Chondrocyte (in vitro differentiated cells): ENCODE results near the gene SPPL2C. TPM values are rescaled to one million over a fixed set of nuclear protein-coding genes. Genes with fewer than 3 reads are reported as not detected.

Source experiments
- DNase-seq: peaks from one replicate; pipeline ENCODE4 v3.0.0; 2021; ENCODE audit warnings: mixed read lengths, low spot score
- H3K27ac Mint-ChIP-seq: one replicate; pipeline ENCODE4 v1.8.0; 2021; ENCODE audit warnings: mild to moderate bottlenecking, moderate library complexity, mixed read lengths; ENCODE audit not compliant: unreplicated experiment
- H3K27me3 Mint-ChIP-seq: 2 replicates; pipeline ENCODE4 v1.8.0; 2021; ENCODE audit warnings: low read depth, mixed read lengths
- H3K36me3 Mint-ChIP-seq: 2 replicates; pipeline ENCODE4 v1.8.0; 2021; ENCODE audit warnings: low read depth, mixed read lengths
- H3K4me1 Mint-ChIP-seq: 2 replicates; pipeline ENCODE4 v1.8.0; 2021; ENCODE audit warnings: low read depth, mild to moderate bottlenecking, mixed read lengths
- H3K4me3 Mint-ChIP-seq: one replicate; pipeline ENCODE4 v1.8.0; 2021; ENCODE audit warnings: mild to moderate bottlenecking, moderate library complexity, mixed read lengths; ENCODE audit not compliant: unreplicated experiment
- H3K9me3 Mint-ChIP-seq: 2 replicates; pipeline ENCODE4 v1.8.0; 2021; ENCODE audit warnings: low read depth, mixed read lengths
- CTCF ChIP-seq: fragments of 200-600 bp; sonication (generic); IDR thresholded peaks from 2 replicates; pipeline ENCODE4 v1.5.0; 2021; ENCODE audit warnings: antibody characterized with exemption, mild to moderate bottlenecking, moderate library complexity
- total RNA-seq: library from RNA; stranded (reverse); gene quantifications from 3 replicates; pipeline ENCODE4 v1.2.1, GENCODE V29; 2021

The SPPL2C gene
- total RNA-seq, 1 donor from 2014 or later = not detected

DNA sequence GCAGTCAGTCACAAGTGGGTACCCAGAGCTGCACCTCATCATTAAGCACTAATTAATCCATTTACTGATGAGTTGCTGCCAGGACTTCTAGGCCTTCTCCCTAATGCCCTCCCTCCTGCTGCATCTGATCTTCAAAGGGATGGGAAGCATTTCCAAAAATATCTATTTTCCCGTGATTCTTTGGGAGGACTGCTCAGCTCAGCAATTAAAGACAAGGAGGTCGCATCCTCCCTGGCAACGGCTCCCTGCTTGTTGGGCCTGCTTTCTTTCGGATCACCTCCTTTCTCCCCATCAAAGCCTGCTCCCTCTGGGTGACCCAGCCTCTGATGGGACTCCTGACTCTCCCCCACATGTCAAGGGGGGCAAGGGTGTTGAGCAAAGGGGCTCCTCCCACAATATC is 26.0 kb upstream of the SPPL2C start:
- no peak for TF ChIP-seq CTCF

GRCh38 chr17:45819632-45820031 is 25.0 kb upstream of the SPPL2C start:
- Mint-ChIP-seq H3K36me3 (no peaks in the 10 kb centered on the region), H3K27me3 (peaks cover 29% of the 10 kb centered on the region), H3K4me1 (no peaks in the 10 kb centered on the region), H3K9me3 (no peaks in the 10 kb centered on the region), H3K4me3 (no peak overlapping the region), H3K27ac (no peak overlapping the region)
- no peak for TF ChIP-seq CTCF
- DNase-seq = no peak

More for the DNA sequence above, 26.0 kb upstream of the SPPL2C start:
- H3K9me3 Mint-ChIP-seq = no peaks in the 10 kb centered on the region
- H3K36me3 Mint-ChIP-seq = no peaks in the 10 kb centered on the region
- DNase-seq = no peak
- no peak overlapping the region for H3K4me3 Mint-ChIP-seq
- H3K27ac Mint-ChIP-seq = no peak overlapping the region
- H3K27me3 Mint-ChIP-seq = peaks cover 31% of the 10 kb centered on the region
- no peaks in the 10 kb centered on the region for H3K4me1 Mint-ChIP-seq

DNA sequence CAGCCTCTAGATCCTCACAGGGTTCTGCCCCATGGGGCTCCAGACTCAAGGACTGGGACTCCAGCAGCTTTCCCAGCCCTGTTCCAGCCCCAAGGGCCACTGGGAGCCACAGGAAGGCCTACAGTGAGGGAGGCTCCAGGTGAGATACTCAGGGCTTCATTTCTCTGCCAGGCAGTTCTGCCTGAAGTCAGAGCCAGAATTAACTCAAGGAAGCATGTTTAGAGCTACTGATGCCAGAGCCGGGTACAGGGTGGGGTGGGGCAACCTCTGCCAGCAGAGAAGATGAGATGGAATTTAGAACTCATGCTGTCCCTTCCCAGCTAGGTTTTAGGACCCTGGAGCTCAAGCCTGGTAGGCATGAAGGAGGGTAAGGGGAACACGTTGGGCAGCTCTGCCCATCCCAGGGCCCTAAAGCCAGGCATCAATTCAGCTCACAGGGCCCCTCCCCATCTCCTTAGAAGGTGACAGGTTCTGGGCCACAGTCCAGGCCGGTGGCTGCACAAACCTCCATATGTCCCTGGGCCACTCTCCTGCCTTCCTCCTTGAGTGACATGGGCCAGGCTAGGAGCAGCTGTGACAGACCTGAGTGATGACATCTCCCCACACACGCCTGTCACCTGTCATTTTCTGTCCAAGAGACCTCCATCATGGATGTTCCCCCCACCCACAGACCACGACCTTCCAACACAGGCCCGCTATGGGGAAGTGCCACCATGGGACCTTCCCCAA is 24.5 kb upstream of the SPPL2C start:
- TF ChIP-seq CTCF = no peak
- H3K36me3 Mint-ChIP-seq = no peaks in the 10 kb centered on the region
- H3K27ac Mint-ChIP-seq = no peak overlapping the region
- no peak for DNase-seq
- peaks cover 29% of the 10 kb centered on the region for H3K27me3 Mint-ChIP-seq
- H3K4me1 Mint-ChIP-seq = no peaks in the 10 kb centered on the region
- H3K4me3 Mint-ChIP-seq = no peak overlapping the region
- no peaks in the 10 kb centered on the region for H3K9me3 Mint-ChIP-seq

DNA sequence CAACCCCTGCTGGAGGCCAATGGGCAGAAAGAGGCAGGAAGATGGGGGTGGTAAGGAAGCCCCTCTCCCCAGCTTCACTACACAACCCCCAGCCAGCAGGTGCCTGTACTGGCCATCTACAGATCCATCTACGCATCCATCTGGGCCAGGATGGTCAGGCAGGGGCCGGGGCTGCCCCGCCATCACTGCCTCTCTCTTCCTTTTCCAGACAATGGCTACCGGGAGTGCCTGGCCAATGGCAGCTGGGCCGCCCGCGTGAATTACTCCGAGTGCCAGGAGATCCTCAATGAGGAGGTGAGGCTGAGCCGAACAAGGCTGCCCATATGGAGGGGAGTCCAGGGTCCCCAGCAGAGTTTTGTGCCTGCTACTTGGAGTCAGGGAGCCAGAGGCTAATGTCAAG is 23.5 kb upstream of the SPPL2C start:
- no peak overlapping the region for H3K4me3 Mint-ChIP-seq
- no peak overlapping the region for H3K27ac Mint-ChIP-seq
- no peaks in the 10 kb centered on the region for H3K4me1 Mint-ChIP-seq
- peaks cover 32% of the 10 kb centered on the region for H3K27me3 Mint-ChIP-seq
- no peaks in the 10 kb centered on the region for H3K9me3 Mint-ChIP-seq
- no peaks in the 10 kb centered on the region for H3K36me3 Mint-ChIP-seq
- no peak for DNase-seq
- TF ChIP-seq CTCF = no peak

DNA sequence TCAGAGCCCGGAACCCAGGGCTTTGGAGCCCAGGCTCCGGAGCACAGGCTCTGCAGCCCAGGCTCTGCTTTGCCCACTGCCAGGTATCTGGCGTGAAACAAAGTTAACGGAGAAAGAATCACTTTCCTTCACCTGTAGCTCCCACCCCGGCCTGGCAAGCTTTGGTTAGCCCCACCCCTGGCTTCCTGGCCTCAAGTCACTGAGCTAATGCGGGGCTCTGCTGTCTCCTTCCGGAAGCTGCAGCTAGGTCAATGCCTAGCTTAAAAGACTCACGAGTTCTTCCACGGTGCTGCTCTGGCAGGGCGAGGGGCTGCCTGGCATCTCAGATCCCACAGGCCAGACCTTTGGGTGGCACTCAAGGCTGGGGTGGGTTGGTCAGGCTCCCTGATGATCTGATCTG is 21.1 kb upstream of the SPPL2C start:
- TF ChIP-seq CTCF = no peak
- Mint-ChIP-seq H3K4me1 (no peaks in the 10 kb centered on the region), H3K27ac (no peak overlapping the region), H3K9me3 (no peaks in the 10 kb centered on the region), H3K4me3 (no peak overlapping the region), H3K27me3 (peaks cover 44% of the 10 kb centered on the region), H3K36me3 (no peaks in the 10 kb centered on the region)
- DNase-seq = no peak
